ENCODE measurements around the gene RAB17.

DNA sequence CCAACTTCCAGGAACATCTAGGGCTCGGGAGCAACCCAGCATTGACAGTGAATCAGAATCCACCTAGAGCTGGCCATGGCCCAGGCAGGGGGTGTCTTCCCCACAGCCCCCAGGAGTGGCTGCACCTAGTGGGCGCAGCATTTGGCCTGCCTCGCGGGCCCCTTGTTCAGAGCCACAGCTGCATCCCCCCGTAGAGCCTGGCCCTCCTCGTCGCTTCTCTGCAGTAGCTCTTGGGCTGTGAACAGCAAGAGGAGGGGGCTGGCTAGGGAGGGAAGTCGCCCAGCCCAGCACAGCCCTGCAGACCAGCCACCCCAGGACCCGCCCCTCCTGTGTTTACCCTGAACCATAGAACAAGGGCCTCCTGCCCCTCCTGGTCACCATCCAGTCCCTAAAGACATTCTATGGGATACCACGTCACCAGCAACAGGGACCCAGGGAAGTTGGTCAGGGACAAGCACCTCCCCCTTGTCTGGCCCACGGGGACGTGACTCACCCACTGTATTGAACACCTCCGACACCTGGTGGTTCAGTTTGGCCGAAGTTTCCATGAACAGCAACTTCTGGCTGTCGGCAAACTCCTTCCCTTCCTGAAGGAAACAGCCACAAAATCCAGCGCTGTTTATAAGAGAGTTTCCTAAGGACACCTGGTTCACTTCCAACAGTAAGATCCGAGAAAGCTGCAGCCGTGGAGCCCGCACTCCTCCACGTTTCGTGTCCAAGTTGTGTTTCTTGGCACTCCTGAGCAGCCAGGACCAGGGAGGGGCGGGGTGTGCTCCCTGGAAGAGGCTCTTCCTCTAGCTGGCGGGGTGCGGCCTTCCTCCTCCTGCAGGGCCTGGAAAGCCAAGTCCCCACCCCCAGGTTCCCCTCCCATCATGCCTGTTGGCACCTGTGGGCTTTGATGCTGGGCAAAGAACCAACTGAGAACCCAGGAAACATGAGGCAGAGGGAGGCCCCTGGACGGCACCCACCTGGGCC is 15.4 kb downstream of the RAB17 start:
- TF ChIP-seq, protein P1, sequence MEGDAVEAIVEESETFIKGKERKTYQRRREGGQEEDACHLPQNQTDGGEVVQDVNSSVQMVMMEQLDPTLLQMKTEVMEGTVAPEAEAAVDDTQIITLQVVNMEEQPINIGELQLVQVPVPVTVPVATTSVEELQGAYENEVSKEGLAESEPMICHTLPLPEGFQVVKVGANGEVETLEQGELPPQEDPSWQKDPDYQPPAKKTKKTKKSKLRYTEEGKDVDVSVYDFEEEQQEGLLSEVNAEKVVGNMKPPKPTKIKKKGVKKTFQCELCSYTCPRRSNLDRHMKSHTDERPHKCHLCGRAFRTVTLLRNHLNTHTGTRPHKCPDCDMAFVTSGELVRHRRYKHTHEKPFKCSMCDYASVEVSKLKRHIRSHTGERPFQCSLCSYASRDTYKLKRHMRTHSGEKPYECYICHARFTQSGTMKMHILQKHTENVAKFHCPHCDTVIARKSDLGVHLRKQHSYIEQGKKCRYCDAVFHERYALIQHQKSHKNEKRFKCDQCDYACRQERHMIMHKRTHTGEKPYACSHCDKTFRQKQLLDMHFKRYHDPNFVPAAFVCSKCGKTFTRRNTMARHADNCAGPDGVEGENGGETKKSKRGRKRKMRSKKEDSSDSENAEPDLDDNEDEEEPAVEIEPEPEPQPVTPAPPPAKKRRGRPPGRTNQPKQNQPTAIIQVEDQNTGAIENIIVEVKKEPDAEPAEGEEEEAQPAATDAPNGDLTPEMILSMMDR (IDR thresholded peaks at IDR 0.05), result no peak
- TF ChIP-seq POLR2AphosphoS5 (IDR thresholded peaks at IDR 0.05; ENCODE audit: low read depth, low read length) (no peak), SIN3A (IDR thresholded peaks at IDR 0.05; ENCODE audit: borderline replicate concordance, insufficient read depth, low read depth, low read length) (no peak)
- TF ChIP-seq, protein P2, sequence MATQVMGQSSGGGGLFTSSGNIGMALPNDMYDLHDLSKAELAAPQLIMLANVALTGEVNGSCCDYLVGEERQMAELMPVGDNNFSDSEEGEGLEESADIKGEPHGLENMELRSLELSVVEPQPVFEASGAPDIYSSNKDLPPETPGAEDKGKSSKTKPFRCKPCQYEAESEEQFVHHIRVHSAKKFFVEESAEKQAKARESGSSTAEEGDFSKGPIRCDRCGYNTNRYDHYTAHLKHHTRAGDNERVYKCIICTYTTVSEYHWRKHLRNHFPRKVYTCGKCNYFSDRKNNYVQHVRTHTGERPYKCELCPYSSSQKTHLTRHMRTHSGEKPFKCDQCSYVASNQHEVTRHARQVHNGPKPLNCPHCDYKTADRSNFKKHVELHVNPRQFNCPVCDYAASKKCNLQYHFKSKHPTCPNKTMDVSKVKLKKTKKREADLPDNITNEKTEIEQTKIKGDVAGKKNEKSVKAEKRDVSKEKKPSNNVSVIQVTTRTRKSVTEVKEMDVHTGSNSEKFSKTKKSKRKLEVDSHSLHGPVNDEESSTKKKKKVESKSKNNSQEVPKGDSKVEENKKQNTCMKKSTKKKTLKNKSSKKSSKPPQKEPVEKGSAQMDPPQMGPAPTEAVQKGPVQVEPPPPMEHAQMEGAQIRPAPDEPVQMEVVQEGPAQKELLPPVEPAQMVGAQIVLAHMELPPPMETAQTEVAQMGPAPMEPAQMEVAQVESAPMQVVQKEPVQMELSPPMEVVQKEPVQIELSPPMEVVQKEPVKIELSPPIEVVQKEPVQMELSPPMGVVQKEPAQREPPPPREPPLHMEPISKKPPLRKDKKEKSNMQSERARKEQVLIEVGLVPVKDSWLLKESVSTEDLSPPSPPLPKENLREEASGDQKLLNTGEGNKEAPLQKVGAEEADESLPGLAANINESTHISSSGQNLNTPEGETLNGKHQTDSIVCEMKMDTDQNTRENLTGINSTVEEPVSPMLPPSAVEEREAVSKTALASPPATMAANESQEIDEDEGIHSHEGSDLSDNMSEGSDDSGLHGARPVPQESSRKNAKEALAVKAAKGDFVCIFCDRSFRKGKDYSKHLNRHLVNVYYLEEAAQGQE (IDR thresholded peaks at IDR 0.05; ENCODE audit: insufficient read depth in 1 of 2, low read depth in 2 of 2, low read length in 1 of 2), result no peak
